HG03469 (cell line): ENCODE data around the gene ENTPD5.
A peak's percentile ranks its signal among the peaks of the same experiment; 100 is the strongest.

Experiments
- ATAC-seq: cut with Tn5 transposase; IDR thresholded peaks from one replicate; pipeline ENCODE4 v1.9.1; 2021; ENCODE audit warnings: mild to moderate bottlenecking, moderate library complexity, moderate number of reproducible peaks; ENCODE audit not compliant: unreplicated experiment

ENTPD5 gene, protein sequence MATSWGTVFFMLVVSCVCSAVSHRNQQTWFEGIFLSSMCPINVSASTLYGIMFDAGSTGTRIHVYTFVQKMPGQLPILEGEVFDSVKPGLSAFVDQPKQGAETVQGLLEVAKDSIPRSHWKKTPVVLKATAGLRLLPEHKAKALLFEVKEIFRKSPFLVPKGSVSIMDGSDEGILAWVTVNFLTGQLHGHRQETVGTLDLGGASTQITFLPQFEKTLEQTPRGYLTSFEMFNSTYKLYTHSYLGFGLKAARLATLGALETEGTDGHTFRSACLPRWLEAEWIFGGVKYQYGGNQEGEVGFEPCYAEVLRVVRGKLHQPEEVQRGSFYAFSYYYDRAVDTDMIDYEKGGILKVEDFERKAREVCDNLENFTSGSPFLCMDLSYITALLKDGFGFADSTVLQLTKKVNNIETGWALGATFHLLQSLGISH

DNA sequence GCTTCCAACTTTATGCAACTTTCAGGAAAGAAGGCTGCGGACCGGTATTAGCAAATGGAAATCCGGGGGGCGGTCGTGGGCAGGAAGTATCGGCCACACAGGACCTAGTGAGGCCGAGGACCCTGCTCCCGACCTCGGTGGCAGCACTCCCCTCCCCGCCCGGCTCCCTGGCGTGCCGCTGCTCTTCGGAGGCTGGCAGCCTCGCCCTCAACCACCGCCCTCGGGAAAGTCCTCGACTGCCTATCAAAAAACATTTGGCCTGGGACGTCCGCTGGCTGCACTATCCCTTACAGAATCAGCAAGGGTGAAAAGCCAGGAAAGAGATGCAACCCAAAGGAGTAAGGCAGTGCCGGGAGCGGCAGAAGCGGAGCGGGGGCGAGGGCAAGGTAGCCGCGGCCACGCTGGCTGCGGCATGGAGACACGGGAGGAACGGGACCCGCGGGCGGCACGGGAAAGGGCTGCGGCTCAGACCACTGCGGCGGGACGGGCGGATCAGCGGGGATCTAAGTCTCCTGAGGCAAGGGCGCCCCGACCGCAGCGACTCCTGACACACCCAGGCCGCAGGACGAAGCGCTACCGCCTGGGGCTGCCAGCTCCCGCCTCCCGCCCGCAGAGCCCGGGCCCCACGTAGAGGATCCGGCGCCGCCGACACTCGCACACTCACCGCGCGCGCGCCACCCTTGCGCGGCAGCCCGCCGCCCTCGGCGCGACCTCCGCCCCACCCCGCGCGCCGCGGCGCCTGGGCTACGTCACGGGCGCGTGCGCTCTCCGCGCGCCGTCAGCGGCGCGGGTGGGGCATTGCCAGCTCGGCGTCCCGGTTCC lies at the start of gene ENTPD5, which contains the start of gene BBOF1:
Gene ENTPD5 (minus strand): TSS at position 703 of the 822 bp plus-strand sequence. CDS start 31,186 bp downstream, outside the sequence.
Gene BBOF1 (plus strand): TSS at position 764 of the 822 bp plus-strand sequence. CDS start 130 bp downstream, outside the sequence.
- peak; percentile 61 for ATAC-seq

DNA sequence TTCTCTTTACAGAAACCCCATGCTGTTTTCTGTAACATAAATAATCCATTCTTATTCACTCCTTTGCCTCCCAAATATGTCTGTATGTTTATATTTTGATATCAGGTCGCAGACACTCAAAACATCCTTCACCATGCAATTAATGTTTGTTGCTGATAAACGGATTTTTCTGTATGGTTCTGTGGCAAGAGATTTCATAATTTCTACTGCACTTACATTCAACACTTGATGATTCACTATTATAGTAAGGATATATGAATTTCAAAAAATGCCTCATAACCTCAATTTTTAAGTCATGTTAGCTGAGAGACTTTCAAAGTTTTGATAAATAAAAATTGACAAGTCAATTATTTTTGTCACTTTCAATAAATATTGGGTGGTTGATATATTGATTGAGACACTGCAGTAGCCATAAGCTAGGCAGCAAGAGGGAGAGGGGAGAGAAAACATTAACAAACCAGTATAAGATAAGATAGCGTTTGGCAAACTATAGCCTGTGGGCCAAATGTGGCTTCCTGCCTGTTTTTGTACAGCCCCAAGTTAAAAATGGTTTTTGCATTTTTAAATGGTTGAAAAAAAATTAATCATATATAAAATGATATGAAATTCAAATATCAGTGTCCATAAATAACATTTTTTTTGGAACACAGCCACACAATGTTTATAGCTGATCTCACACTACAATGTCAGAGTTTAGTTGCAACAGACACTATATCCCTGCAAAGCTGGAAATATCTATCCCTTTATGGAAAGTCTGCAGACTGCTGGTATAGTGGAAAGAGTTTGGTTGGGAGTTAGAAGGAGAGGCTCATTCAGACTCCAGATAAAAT lies 46.9 kb upstream of the ENTPD5 start:
- ATAC-seq = no peak

DNA sequence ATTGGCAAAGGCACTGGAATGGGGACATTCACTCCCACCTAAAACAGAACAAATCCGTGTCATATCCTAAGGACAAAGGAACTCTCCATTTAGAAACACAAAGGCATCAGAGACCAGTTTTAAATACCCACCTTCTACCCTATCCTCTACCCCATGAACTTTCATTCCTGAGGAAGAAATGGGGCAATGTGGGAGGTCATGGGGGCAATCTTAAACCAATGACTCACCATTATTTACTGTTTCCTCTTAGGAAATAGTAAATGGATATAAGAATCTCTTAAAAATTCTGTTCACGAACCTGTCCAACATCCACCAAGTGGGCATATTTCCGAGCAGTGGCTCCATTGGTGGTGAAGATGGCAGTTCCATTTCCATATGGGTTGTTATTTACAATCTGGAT lies 45.8 kb upstream of the ENTPD5 start:
- ATAC-seq = no peak

DNA sequence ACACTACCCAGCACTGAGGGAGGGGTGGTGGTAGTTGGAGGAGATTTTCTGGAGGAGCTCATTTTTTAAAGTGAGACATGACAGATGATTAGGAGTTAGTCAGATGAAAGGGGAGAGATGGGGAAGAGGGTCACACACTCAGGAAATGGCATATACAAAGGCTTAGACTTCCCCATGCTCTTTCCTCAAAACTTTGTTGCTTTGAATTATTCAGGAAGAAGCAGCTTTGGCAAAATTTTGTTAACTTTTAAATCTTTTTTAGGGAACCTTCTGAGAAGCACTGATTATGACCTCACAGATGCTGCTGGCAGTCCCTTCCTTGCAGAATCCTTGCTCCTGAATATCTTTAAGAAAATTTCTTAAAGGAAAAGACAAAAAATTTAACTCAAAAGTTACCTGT lies 45.3 kb upstream of the ENTPD5 start:
- no peak for ATAC-seq

DNA sequence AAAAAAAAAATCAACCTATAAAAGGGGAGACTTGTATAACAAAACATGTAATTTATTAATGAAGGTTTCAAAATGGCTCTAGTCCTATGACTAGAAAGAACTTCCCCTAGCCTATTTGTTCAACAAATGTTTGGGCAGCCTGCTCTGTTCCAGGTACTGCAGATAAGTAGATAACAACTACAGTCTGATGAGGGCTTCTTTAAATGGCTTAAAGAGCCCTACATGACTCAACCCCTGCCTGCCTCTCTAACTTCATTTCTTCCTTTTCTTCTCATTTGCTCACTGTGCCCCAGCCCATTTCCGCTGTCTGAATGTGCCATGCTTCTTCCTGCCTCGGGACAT lies 43.7 kb upstream of the ENTPD5 start:
- ATAC-seq = no peak

DNA sequence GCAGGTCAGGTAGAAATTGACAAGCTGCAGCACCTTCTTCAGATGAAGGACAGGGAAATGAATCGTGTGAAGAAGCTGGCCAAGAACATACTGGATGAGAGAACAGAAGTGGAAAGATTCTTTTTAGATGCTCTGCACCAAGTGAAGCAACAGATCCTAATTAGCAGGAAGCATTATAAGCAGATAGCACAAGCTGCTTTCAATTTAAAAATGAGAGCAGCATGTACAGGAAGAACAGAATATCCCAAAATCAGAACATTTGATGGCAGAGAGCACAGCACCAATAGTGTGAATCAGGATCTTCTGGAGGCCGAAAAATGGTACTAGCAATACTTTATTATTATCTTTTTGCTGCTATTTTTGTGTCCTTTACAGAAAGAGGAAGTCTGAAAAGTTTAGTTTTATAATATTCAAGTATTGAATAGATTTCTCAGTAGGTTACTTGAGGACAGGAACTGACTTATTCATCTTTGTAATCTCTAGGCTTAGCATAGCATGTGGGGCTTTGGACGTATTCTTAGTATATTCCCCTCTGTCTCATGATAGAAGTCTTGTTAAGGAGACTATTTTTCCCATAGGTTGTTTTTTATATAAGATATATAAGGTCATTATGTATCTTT lies 30.9 kb upstream of the ENTPD5 start:
- ATAC-seq = no peak

DNA sequence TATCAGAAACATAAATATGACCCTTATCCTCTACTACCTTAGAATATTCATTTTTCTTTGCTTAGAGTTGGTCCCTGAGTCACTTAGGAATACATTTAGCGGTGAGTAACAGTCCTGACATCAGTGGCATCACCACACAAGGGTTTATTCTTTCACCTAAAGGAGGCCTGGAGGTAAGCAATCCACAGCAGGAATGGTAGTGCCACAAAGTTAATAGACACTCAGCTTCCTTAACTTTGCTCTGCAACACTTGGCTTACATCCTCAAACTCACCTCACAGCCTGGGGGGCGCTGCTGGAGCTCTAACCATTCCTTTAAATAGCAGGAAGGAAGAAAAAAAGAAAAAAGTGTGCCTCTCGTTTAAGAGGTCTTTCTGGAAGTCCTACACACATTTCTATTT lies 29.2 kb upstream of the ENTPD5 start:
- no peak for ATAC-seq

DNA sequence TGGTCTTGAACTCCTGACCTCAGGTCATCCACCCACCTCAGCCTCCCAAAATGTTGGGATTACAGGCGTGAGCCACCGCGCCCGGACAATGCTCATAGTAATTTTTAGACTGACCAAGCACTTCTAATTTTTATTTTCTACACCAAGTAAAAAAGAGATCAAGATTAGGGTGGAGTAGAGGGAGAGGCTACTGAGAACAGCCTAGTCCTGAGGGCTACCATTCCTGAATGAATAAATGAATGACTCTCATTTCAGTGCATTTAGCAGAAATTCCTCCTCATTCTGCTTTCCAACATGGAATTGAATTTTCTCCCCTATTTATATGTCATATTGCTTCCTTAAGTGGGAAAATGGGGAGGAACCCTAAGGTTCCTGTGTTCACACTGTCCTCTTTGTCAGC lies 26.4 kb upstream of the ENTPD5 start:
- no peak for ATAC-seq

DNA sequence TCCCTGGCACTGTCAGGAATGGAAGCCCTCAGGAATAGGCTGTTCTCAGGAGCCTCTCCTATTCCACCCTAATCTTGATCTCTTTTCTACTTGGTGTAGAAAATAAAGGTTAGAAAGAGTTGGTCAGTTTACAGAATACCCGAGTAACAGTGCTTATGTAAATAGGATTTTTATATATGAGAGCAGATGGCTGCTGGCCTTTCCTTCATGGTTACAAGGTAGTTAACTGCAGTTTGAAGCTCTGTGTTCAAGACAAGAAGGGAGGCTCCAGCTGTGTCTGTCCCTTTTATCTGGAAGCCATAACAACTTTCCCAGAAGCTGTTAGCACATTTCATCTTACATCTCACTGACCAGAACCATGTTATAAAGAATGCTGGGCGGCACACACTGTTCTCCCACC lies 23.2 kb upstream of the ENTPD5 start:
- no peak for ATAC-seq

DNA sequence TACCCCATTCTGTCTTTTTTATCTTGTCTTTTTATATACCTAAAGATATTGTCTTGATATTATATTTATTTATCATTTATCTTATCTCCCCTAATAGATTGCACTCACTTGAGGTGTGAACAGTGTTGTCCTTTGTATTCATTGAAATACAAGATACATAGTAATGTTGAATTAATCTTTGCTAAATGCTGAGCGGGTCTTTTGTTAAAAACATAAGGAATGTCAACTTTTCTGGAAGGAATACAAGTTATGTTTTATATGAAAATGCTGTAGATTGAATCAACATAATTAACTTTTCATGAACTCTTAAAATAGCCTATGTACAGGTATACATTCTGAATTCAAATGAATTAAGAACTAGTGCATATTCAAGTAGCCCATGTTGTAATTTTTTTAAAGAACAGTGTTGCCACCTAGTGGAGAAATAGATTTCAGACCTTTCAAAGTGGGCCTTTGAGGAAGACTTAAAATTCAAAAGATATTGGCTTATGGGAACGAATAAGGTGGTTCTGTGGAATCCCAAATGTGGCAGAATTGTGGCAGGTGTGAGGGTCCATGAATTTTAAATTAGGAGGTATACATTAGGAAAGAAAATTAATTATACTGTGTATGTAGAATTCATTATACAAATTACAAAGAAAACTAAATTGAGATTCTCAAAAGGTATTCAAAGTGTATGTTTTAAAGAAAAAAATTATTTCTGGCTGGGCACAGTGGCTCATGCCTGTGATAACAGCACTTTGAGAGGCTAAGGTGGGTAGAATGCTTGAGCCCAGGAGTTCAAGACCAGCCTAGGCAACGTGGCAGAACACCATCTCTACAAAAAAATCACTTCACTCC lies 19.2 kb upstream of the ENTPD5 start:
- ATAC-seq = no peak

DNA sequence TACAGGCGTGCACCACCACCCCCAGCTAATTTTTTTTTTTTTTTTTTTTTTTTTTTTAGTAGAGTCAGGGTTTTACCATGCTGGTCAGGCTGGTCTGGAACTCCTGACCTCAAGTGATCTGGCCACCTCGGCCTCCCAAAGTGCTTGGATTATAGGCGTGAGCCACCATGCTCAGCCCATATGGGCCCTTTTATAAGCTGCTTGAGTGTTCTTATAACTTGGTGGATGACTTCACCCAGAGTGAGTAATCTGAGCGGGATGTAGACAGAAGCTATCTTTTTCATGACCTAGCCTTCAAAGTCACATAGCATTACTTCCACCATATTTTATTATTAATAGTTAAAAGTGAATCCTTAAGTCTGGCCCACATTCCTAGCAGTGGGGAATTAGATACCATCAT lies 16.5 kb upstream of the ENTPD5 start:
- no peak for ATAC-seq

DNA sequence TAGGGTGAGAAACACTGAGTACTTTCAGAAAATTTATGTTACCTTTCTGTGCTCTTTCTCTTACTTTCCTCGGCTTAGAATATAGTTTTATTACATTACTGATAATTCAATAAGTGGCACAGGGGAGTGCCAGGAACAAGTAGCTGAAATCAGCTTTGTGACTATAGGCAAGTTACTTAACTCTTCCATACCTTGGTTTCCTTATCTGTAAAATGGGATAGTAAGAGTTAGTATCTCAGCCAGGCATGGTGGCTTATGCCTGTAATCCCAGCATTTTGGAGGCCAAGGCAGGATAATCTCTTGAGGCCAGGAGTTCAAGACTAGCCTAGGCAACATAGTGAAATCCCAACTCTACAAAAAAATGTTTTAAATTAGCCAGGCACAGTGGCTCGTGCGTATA lies 15.5 kb upstream of the ENTPD5 start:
- no peak for ATAC-seq

DNA sequence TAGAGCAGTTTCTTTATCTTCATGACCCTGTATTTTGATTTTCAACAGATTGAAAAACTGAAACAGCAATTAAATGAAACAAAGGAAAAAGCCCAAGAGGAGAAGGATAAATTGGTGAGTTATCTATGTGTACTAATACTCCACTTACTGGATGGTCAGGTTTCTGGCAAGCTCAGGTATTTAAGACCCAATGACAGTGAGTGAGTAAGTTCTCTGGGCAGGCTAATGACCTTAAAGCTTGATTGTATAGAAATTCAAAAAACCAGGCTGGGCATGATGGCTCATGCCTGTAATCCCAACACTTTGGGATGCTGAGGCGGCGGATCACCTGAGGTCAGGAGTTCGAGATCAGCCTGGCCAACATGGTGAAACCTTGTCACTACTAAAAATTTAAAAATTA lies 10.0 kb upstream of the ENTPD5 start:
- no peak for ATAC-seq

DNA sequence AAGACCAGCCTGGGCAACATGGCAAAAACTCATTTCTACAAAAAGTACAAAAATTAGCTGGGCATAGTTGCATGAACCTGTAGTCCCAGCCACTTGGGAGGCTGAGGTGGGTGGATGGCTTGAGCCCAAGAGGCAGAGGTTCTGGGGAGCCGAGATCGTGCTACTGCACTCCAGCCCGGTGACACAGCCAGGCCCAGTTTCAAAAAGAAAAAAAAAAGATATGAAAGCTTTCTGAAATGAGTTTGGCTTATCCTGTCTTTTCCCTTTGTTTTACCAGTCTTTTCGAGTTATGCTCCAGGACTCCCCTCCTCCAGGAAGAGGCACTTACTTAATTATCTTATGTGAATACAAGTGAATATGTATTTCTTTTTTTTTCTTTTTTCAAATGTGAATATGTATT lies 3.3 kb upstream of the ENTPD5 start:
- ATAC-seq = no peak

DNA sequence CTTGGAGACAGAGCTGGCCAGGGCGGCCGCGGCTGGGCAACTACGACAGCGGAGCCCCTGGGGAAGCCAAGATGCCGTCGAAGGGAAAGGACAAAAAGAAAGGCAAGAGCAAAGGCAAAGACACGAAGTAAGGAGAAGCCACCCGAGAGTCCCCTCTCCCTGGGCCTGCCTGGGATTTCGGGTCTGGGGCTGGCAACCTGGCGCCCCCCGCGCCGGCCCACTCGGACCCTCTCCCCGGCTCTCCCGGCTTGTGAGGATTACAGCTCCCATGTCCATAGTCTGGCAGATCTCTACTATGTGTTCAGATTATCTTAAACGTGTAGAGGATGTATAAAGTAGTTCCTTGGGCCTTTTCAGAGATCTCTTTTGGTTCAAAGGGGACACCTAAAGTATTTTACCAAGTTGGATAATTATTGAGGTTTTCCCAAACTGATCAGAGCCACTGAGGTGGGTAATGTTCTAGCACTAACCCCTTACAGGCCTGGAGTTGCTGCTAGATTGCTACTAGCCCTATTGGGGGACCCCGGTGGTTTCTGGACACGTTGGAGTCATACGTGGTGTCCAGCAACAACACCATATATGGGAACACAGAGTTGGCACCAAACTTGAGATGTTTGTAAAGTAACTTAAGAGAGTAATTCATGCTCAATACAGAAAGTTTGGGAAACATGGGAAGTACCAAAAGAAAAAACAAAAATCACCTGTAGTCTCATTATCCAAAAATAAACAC lies 485 bp upstream of the ENTPD5 start:
- ATAC-seq = no peak

DNA sequence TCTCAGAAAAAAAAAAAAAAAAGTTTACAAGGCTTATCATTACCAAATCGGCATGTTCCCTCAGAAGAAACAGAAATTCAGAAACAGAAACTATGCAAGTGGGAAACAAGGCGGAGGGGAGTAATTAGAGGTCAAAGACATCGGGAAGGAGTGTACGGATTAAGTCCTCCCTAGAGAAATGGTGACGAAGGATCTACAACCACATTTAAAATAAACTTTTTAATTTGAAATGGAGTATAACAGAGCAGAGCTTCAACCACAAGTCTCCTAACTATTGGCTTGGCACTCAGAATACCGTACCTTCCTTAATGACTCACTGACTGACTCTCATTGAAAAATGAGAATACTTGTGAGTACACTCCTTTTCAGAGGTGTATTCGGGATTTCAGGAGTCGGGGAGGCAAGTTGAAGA lies 908 bp downstream of the ENTPD5 start:
- ATAC-seq = no peak

DNA sequence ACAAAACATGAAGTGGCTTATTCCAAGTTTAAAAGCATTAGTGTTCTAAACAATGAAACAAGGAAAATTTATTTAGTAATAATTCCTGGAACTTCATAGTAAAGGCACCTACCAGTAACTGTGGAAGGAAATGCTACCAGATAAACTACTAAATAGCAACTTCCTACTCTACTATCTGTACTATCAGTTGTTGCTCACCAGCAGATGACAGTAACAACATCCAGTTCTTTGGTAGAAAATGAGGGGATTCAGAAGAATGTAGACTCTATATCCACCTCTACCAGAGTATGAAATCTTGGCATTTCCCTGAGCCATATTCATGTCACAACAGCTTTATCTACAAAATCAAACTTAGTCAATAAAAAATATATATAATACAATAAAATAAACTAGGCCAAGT lies 3.1 kb downstream of the ENTPD5 start:
- ATAC-seq = no peak

DNA sequence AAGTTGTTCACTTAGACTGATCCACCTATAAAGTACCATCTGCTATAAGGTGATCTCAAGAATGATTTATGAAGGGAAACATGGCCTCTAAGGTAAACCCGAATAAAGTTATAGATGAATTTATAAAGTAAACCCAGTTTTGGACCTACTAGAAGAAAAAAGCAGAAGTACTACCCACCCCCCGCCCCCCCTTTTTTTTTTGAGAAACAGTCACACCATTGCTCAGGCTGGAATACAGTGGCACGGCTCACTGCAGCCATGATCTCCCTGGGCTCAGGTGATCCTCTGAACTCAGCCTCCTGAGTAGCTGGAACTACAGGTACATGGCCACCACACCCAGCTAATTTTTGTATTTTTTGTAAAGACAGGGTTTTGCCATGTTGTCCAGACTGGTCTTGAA lies 3.9 kb downstream of the ENTPD5 start:
- ATAC-seq = no peak

DNA sequence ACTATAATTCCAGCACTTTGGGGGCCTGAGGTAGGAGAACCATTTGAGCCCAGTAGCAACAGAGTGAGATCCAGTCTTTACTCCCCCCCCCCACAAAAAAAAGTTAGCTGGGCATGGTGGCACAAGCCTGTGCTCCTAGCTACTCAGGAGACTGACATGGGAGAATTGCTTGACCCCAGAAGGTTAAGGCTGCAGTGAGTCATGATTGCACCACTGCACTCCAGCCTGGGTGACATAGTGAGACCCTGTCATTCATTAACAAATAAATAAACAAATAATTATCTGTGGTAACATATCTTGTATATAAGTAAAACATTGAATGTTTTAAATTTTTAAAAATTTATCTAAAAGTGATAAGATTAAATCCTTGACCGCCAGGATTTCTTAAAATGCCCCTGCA lies 4.8 kb downstream of the ENTPD5 start:
- ATAC-seq = no peak
